IPS DF 4.7 (cell line): ENCODE measurements around the gene PCP4L1.
"Not testable (repeated sequence)": the region's sequence is repeated elsewhere in the genome, so short reads cannot be mapped to it uniquely, and the experiment has no call there.

Source experiments
- DNase-seq: peaks from one replicate; pipeline ENCODE4 v3.0.0-alpha.2; 2013; ENCODE audit warnings: low spot score; ENCODE audit errors: extremely low read depth

Gene PCP4L1

DNA sequence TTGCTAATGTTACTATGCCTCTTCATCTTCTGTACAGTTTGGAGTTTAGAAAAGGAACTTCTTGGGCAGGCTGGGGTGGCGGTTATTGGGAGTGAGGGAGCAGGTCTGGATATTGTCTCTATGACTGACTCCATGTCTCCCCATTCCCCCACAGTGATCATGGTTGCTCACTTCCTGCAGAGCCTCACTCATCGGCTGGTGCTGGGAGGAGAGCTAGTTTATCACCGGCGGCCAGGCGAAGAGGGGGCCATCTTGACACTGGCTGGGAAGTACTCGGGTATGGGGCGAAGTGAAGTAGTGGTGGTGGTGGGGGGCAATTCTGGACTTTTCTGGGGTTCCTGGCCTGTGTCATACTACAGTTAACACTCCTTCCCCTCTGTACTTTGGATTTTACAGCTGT, 30.5 kb upstream of the PCP4L1 start:
- no peak for DNase-seq

DNA sequence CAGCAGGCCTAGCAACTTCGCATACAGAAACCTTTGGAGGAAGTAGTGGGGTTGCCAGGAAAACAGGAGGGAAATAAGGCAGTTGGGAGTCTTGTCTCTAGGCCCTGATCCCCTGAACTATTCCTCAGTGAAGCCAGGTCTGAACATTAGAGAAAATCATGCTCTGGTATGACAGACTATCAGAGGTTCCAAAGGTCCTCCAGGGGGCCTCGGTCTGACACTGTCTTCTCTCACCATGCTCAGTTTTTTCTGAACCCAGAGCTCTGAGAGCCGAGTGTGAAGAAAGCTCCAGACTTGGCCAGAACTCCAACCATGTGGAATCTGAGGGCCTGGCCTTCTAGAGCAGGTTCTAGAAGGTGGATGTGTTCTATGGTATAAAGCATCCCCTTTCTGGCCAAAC, 28.6 kb upstream of the PCP4L1 start:
- DNase-seq: no peak

DNA sequence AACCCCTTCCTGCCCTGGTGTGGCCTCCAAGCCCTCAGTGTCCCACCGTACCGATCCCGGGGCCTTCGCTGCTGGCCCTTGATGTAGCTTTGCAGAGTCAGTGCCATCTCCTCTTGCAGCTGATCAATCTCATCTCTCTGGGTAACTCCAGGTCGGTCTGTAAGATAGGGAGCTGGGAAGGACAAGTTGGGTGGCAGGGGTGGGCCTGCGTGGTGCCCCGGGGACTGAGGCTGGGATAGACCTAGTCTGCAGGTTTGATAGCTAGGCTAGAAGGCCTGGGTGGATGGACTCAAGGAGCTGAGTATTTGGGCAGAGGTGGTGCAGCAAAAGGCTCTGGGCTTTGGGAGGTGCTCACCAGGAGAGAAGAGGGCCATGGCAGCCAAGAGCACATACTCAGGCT, 27.8 kb upstream of the PCP4L1 start:
- DNase-seq: no peak

DNA sequence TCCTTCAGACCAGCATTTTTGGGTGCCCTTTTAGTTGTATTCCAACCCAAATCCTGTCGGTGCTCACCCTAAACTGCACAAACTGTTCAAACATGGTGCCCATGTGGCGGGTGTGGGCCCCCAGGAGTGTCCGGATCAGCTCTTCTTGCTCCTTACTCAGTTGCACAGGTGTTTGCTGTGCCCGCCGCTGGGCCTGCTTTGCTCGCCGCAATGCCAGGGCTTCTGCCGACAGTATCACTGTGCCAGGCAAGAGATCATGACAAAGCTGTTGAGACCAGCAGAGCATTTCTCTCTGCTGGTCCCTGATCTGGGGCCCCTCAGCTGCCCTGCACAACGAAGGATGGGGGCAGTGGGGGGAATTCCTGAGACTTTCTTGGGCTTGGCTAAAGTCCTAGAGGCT, 25.4 kb upstream of the PCP4L1 start:
- no peak for DNase-seq

DNA sequence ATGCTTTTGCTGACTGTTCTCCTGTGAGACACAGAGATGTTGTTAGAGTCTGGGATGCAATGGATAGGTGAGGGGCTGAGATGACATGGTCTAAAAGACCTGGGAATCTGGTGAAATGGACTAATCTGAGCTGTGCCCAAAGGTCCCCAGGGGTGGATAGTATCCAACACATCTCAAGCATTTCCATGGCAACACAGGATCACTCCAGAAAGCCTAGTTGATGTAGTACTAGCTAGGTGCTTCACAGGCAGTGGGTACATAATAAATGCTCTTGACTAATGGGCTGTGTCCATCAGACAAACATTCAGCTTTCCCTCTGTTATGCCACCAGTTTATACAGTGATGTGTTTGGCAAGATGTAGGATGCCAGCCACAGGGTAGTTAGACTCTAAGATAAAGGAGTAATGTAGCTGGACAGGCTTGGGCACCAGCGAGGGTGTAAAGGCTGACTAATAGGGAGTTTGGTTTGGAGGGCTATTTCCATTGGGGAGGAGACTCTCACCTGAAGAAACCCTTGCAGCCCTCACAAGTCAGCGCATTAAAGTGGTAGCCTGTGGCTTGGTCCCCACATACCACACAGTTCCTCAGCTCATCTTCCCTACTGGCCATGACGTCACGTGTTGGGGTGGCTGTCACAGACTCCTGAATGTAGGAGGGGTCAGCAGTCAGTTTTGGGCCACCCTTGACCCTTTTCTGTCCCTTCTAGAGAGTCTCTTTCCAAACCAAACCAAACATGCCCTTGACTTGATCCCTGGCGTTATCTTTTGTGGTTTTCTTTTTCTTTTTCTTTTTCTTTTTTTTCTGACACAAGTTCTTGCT, 22.4 kb upstream of the PCP4L1 start:
- no peak for DNase-seq

DNA sequence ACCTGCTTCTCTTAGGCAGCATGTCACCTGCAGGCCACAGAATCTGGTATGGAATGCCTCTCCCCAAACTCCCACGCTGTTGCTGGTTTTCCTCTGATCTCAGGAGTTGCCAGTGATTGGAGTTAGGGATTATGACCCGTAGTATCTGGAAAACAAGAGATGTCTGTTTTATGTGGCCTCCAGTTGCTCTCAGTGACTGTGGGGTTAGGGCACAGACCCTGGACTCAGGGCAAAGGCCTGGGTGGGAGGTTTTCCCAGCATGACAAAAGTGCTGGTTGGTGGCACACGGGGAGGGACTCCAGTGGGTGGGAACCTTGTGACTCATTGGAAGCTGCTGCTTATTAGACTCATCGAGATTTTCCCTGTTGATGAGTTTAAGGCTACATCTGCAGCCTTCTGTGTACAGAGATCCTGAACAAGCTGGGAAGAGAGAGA, 20.5 kb upstream of the PCP4L1 start, which contains the start of gene NR1I3:
Gene NR1I3 (minus strand): TSS at position 165 of the 435 bp plus-strand sequence. CDS start 1,638 bp downstream, outside the sequence.
- DNase-seq: no peak

DNA sequence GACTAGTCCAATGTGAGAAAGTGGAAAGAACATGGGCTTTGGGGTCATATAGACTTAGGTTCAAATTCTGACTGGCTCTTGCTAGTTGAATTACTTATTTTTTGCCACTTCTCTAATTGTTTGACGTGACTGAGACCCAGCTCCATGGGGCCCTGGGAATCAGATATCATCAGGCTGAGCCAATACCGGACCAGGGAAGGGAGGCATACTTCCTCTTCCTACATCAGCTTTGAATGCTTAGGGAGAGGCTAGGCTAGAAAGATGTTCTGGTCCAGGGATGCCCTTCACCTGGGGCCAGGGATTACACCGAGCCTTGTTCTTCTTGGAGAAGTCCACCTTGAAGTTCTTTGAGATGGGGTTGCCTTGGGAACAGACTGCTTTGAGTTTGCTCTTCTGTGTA, 16.9 kb upstream of the PCP4L1 start:
- DNase-seq: no peak

DNA sequence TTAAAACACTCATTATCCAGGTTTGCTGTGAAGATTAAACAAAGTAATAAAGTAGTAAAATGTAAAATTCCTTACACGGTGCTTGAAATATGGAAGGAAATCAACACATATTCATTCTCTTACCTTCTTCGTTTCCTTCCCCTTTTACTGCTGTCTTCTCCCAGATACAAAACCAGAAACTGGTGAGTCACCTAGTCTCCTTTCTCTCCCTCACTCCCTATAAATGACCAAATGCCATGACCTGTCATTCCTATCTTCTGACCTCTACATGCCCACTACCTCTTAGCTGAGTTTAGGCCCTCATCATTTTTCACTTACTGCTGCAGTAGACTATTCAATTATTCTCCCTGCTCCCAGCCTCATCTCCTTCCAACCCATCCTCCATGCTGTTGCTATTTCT, 16.2 kb upstream of the PCP4L1 start:
- DNase-seq: no peak

DNA sequence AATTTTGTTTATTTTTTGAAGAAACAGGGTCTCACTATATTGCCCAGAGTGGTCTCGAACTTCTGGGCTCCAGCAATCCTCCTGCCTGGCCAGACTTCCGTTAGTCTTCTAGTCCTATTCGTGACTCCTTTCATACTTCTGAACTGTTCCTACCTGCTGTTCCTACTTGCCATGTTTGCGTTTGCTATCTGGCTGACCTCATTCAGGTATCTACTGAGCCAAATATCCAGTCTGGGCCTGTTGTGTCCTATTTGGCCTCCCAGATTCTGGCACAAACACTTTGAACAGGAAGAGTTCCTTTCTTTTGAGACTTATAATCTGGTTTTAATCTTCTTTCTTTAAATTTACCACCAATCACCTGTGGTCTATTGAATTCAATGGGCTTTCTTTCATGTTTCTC, 13.7 kb upstream of the PCP4L1 start:
- no peak for DNase-seq

DNA sequence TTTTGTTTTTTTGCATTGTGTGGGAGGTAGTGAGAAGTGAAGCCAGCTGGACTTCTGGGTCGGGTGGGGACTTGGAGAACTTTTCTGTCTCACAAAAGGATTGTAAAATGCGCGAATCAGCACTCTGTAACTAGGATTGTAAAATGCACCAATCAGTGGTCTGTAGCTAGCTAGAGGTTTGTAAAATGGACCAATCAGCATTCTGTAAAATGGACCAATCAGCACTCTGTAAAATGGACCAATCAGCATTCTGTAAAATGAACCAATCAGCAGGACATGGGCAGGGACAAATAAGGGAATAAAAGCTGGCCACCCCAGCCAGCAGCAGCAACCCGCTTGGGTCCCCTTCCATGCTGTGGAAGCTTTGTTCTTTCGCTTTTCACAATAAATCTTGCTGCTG, 8.4 kb upstream of the PCP4L1 start:
- not testable (repeated sequence) for DNase-seq

DNA sequence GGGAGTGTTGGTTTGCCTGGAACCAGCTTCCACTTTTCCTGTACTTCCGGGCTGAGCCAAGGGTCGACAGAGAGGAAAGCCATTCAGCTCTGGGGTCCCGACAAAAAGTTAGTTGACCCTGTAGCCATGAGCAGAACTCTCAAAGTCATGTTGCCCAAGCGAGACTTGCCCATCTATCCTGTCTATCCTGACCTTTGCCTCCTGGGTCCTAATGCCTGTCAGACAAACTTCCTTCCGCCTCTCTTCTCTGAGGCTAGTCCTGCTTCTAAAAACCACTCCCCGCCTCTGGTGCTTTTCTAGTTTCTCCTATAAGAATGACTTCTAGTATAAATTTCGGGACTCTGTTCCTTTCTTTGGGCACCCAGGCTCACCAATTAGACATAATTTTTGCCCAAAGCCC, 7.7 kb upstream of the PCP4L1 start:
- DNase-seq: no peak

DNA sequence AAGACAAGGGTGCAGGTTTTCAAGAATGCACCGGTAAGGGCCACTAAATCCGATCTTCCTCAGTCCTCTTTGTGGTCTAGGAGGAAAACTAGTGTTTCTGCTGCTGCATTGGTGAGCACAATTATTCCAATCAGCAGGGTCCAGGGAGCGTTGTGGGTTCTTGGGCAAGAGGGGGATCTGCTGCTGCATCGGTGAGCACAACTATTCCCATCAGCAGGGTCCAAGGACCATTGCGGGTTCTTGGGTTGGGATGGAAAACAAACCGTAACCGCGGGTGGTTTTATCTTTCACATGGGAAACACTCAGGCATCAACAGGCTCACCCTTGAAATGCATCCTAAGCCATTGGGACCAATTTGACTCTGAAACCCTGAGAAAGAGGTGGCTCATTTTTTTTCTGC, 7.0 kb upstream of the PCP4L1 start:
- DNase-seq: no peak

DNA sequence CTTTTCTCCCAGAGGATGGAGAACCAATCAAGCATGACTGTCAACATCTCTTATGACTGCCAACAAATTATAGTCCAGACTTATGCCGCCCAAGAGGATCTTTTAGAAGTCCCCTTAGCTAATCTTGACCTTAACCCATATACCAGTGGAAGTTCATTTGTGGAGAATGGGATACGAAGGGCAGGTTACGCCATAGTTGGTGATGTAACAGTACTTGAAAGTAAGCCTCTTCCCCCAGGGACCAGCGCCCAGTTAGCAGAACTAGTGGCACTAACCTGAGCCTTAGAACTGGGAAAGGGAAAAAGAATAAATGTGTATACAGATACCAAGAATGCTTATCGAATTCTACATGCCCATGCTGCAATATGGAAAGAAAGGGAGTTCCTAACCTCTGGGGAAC, 3.2 kb upstream of the PCP4L1 start:
- not testable (repeated sequence) for DNase-seq

DNA sequence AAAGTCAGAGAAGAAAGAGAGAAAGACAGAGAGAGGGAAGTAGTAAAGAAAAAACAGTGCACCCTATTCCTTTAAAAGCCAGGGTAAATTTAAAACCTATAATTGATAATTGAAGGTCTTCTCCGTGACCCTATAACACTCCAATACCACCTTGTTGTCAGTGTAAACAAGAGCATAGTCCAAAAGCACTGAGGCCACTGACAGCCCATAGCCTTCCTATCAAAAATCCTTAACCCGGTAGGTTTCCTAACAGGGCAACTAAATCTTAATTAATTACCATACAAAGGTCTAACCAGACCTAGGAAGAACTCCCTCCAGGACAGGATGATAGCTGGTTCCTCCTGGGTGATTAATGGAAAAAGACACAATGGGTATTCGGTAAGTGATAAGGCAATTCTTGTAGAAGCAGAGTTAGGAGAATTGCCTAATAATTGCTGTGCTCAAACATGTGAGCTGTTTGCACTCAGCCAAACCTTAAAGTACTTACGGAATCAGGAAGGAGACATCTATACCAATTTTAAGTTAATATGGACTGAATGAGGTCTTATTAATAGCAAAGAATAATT, 2.5 kb upstream of the PCP4L1 start:
- not testable (repeated sequence) for DNase-seq

DNA sequence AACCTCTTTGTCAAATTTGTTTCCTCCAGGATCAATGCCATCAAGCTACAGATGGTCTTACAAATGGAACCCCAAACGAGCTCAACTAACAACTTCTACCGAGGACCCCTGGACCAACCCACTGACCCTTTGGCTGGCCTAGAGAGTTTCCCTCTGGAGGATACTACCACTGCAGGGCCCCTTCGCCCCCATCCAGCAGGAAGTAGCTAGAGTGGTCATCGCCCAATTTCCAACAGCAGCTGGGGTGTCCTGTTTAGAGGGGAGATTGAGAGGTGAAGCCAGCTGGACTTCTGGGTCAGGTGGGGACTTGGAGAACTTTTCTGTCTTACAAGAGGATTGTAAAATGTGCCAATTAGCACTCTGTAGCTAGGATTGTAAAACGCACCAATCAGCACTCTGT, 1.4 kb upstream of the PCP4L1 start:
- not testable (repeated sequence) for DNase-seq

DNA sequence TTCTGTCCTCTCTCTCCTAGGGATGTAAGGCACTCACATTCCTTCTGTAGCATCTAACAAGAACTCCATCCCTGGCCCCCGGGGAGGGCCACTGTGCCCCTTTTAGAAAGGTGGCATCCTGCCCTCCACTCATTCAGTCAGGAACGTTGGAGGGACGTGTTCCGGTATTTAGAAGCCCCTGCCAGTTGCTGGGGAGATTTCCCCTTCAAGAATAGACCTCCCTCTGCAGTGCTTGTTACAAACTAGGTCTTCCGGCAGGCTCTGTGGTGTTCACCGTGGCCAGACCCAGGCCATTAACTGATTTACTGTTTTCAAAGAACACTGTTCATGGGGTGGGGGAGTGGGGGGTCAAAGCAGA, 779 bp downstream of the PCP4L1 start:
- no peak for DNase-seq

DNA sequence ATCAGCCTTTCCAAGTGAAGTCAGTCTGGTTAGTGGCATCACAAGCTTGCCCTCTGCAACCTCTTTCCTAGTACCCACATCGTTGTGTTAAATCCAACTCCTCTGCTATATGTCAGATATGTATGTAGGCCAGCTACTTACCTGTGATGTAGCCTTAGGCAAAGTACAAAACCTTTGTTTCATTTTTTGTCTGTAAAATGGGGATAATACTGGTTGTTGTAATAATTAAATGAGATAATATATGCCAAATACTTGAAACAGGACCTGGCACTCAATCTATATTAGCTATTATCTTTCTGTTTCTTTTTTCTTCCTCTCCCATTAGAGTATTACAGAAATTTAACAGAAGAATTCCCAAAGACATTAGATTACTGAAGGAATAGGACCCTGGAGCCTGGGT, 1.2 kb downstream of the PCP4L1 start:
- no peak for DNase-seq

DNA sequence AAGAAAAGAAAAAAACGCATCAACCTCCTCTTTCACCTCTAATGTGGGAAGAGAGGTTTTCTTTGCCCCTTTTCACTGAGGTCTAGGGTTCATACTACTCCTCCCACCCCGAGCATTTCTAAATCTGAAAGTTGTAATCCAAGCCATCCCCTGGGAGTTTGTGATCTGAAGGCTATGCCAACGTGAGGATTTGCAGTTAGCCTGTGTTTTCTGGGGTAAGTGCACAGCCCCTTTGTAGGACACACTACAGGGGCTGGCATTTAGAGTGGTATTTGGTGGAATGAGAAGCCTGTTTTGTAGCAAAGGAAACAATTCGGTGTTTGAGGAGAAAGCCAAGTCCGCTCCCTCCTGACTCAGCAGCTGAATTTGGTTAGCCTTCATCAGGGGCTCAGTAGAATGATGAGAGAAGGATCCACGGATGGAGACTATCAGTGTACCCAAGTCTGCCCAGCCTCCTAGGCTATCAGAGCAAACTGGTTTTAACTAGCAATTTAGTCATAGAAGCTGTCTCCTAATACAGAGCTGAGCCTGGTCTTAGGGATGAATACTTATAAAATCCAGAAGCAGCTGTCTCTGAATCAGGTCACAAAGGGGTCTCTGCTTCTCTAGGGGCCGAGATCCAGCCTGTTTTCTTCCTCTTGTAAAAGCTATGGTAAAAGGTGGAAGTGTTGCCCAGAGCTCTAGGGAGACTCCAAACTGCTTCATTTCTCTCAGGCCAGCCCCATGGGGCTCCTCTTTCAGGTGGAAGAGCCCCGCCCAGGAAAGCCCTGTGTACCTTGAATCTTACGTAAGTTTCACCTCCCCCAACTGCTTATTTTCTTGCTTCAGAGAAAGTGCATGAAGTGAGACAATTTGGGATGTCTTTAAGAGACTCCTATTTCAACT, 2.1 kb downstream of the PCP4L1 start:
- DNase-seq: no peak

DNA sequence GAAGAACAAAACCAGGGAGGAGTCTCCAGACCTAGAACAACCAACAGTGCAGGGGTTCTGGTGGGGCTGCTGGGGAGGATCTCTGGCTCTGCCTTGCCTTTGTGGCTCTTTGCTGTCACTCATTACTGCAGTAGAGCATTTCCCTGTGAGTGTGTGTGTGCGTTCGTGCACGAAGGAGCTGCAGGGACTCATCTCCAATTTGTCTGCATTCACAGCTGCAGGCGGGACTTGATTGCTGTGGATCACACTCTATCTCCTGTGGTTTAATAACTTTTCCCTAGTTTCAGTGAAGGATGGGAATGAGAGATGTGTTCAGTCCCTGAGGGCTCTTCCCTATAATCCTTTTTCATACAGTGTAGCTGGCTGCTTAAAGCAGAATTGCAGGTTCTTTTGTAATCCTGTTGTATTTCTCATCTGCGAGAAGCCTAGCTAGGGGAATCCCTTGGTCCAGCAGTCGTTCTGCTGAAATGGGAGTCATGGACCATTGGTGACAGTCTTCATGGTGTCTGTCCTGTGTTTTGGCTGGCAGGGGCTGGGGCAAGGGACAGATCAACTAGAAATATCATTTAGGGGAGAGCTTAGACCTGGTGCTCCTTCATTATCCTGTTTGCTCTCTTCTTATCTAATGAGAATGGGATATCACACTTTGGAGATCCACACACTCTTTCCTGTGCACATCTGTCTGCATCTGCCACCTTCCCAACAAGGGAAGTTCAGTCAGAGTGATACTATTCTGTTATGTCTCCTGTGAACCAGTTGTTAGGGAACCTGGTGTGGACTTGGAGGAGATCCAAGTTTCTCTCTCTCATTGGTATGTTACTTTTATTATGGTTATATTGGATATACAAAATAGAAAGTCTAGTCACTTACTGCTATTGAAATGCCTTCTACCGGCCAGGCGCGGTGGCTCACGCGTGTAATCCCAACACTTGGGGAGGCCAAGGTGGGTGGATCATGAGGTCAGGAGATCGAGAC, 3.0 kb downstream of the PCP4L1 start:
- no peak for DNase-seq

DNA sequence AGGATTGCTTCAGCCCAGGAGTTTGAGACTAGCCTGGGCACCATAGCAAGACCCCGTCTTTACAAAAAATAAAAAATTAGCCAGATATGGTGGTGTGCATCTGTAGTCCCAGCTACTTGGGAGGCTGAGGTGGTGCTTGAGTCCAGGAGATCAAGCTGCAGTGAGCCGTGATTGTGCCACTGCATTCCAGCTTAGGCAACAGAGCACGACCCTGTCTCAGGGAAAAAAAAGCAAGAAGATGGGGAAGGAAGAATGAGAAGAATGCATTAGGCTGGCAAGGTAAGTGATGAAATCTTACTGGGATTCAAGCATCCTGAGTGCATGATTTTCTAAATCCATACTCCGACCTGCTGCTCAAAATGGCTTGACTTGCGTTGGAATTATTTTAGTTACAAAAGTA, 6.8 kb downstream of the PCP4L1 start:
- DNase-seq: no peak

DNA sequence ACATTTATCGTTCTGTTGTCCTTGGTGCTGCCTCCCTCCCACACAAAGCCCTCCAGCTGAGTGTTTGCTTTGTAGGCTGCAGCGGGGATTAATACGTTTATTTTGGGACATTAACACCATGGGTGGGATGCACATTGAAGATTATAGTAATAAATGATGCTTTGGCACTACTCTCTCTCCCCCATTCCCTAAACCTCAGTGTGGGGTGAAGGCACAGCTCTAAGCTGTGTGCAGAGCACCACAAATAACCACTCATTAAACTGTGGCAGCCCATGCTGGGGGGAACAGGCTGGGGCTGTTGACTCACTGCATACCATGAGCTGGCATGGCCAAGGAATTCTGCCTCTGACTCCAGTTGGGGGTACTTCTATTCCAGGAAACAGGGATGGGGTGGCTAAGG, 7.7 kb downstream of the PCP4L1 start:
- DNase-seq: no peak
